ENCODE measurements around the gene NDUFS7. TPM values are rescaled to one million over a fixed set of nuclear protein-coding genes. Genes with fewer than 3 reads are reported as not detected.
A peak's percentile ranks its signal among the peaks of the same experiment; 100 is the strongest.

NDUFS7 gene
- total and polyA plus RNA-seq, 9 of the 15 experiments (the other 6 are each of a cell fraction or from before 2014, with no cell fraction given): 6.0 to 271 (median 60.6) TPM

- TF ChIP-seq TAL1 (IDR thresholded peaks at IDR 0.05): 0 out of 2 replicates have a peak, but pooled peaks have one; percentile 4
- TF ChIP-seq ERF (CRISPR knock-in tag; IDR thresholded peaks at IDR 0.05): peak; percentile 22; the same call in 1 of the 2 replicates
- no peak for TF ChIP-seq NFIX (CRISPR knock-in tag; IDR thresholded peaks at IDR 0.05; ENCODE audit: low read depth)
- TF ChIP-seq ZBTB33 (CRISPR knock-in tag; IDR thresholded peaks at IDR 0.05): no peak
- peak; percentile 21 for TF ChIP-seq NFYB (IDR thresholded peaks at IDR 0.05; ENCODE audit: extremely low read depth, insufficient read length)
- no peak for TF ChIP-seq SMARCA5 (IDR thresholded peaks at IDR 0.05)
- TF ChIP-seq CCAR2 (IDR thresholded peaks at IDR 0.05; ENCODE audit: low read depth, low read length): no peak
- TF ChIP-seq CCNT2 (IDR thresholded peaks at IDR 0.05; ENCODE audit: borderline replicate concordance, extremely low read depth, insufficient read length, low read depth, low read length): no peak
These were observed 743 bp upstream of the NDUFS7 start (continued) for GRCh38 chr19:1383017-1383311.

DNA sequence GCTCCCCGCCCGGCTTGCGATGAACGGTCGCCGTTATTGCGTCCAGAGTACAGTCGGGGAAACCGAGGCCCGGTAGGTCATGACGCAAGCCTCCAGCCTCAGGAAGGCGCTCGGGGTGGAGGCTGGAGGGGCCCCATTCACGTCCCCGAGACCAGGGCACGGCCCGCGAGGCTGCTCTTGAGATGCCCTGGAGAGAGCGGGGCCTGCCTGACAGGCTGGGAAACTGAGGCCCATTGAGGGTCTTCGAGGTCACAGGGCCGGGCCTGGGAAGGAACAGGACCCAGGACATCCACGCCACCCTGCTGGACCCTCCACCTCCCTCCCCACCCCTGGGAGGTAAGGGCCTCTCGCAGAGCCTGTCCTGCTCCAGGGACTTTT is 367 bp downstream of the NDUFS7 start:
- FAIRE-seq (no peak), DNase-seq (ENCODE audit: extremely low read depth in 1 of 4, low spot score in 3 of 4) (no peak), ATAC-seq (peak; percentile 33)
- no peaks in the 10 kb centered on the region for H3K9me1 ChIP-seq (ENCODE audit: control insufficient read depth, insufficient read depth, low read length)
- H3K27me3 ChIP-seq (ENCODE audit: control insufficient read depth in 2 of 2, insufficient read depth in 2 of 2, low read length in 2 of 2): no peaks in the 10 kb centered on the region
- H3K4me2 ChIP-seq (ENCODE audit: insufficient read depth, low read length): peak overlapping the region; percentile 91
- H3K27ac ChIP-seq (ENCODE audit: extremely low read depth, low read depth, low read length): peak overlapping the region; percentile 97
- intact Hi-C loops (cut with micrococcal nuclease): no loop called here
- H3K36me3 ChIP-seq (ENCODE audit: control insufficient read depth, insufficient read depth, low read length): peaks cover 39% of the 10 kb centered on the region; the same call in 2 of the 3 replicates
- H3K4me3 ChIP-seq: peak overlapping the region; percentile 91
- CTCF ChIA-PET (ENCODE audit: low intra/inter-chr PET ratio): no interaction called here
- H3K4me1 ChIP-seq (replicated peaks in 1 of 2; ENCODE audit: control insufficient read depth in 2 of 2, insufficient read depth in 2 of 2, low read length in 2 of 2): peaks cover 0 to 46% of the 10 kb centered on the region in 2 experiments; a peak in 2 of 5 replicates
- peak overlapping the region; percentile 98 to 100 for H3K9ac ChIP-seq (ENCODE audit: insufficient read depth in 1 of 2, low read depth in 2 of 2, low read length in 2 of 2)
- no peaks in the 10 kb centered on the region for H3K9me3 ChIP-seq (replicated peaks; ENCODE audit: control insufficient read depth, insufficient read depth, low read depth, low read length)
- BruUV-seq (replicated peaks): TSS peak; percentile 67
- peak overlapping the region; percentile 67 for H2AFZ ChIP-seq (ENCODE audit: low read depth, low read length)
- peaks cover 4% of the 10 kb centered on the region for H4K20me1 ChIP-seq (replicated peaks; ENCODE audit: control insufficient read depth, insufficient read depth, low read length)
- WGBS (ENCODE audit: insufficient coverage, low coverage, missing lambda C conversion rate): 0% methylated on average over 17 of the region's 23 CpGs
- POLR2A ChIA-PET: interaction anchor here (0.6 to 1.4 kb wide), 2 partner anchors 12 to 113 kb away, joined by 3 to 5 read pairs; no protein-coding TSS in a partner anchor
- in situ Hi-C loops (cut with MboI): loop anchor here (5.0 kb wide), 1 partner anchor 107 kb away; the partner anchor contains the start of gene FAM174C
- H3K79me2 ChIP-seq (ENCODE audit: control insufficient read depth, insufficient read depth, low read length): peaks cover 45% of the 10 kb centered on the region
- TF ChIP-seq, protein P1, sequence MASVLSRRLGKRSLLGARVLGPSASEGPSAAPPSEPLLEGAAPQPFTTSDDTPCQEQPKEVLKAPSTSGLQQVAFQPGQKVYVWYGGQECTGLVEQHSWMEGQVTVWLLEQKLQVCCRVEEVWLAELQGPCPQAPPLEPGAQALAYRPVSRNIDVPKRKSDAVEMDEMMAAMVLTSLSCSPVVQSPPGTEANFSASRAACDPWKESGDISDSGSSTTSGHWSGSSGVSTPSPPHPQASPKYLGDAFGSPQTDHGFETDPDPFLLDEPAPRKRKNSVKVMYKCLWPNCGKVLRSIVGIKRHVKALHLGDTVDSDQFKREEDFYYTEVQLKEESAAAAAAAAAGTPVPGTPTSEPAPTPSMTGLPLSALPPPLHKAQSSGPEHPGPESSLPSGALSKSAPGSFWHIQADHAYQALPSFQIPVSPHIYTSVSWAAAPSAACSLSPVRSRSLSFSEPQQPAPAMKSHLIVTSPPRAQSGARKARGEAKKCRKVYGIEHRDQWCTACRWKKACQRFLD (CRISPR knock-in tag; IDR thresholded peaks at IDR 0.05): no peak
- TF ChIP-seq ZNF780A (CRISPR knock-in tag; IDR thresholded peaks at IDR 0.05) (no peak), NFE2L1 (tag; IDR thresholded peaks at IDR 0.05; ENCODE audit: borderline replicate concordance, low read depth) (no peak), ESRRB (CRISPR knock-in tag; IDR thresholded peaks at IDR 0.05; ENCODE audit: borderline replicate concordance) (no peak), HCFC1 (IDR thresholded peaks at IDR 0.05; ENCODE audit: low read depth, low read length) (no peak), ZNF408 (CRISPR knock-in tag; IDR thresholded peaks at IDR 0.05; ENCODE audit: low read depth) (no peak), ZNF584 (CRISPR knock-in tag; IDR thresholded peaks at IDR 0.05; ENCODE audit: low read depth) (no peak), POLR2A (conservative IDR thresholded peaks at IDR 0.05) (0 out of 2 replicates have a peak, but pooled peaks have one; percentile 2), SMARCC2 (IDR thresholded peaks at IDR 0.05; ENCODE audit: low read depth) (no peak), GATAD2B (IDR thresholded peaks at IDR 0.05; ENCODE audit: borderline replicate concordance) (no peak), BRCA1 (IDR thresholded peaks at IDR 0.05) (no peak), BRCA1 (CRISPR knock-in tag; IDR thresholded peaks at IDR 0.05) (0 out of 2 replicates have a peak, but pooled peaks have one; percentile 3)
